GM21717 (cell line): ENCODE data around the gene CNPY2.
"Not testable (repeated sequence)": the region's sequence is repeated elsewhere in the genome, so short reads cannot be mapped to it uniquely, and the experiment has no call there.

Source experiments
- ATAC-seq: cut with Tn5 transposase; IDR thresholded peaks from one replicate; pipeline ENCODE4 v1.9.1; 2021; ENCODE audit warnings: mild to moderate bottlenecking, moderate library complexity; ENCODE audit not compliant: unreplicated experiment

CNPY2 gene

GRCh38 chr12:56298828-56299227, 17.0 kb downstream of the CNPY2 start:
- ATAC-seq = no peak

- ATAC-seq = no peak
These were observed 18.4 kb downstream of the CNPY2 start for GRCh38 chr12:56297400-56297799.

GRCh38 chr12:56296295-56296694, 19.5 kb downstream of the CNPY2 start:
- no peak for ATAC-seq

GRCh38 chr12:56293795-56294194, 22.0 kb downstream of the CNPY2 start:
- no peak for ATAC-seq

GRCh38 chr12:56288705-56289387, 26.9 kb downstream of the CNPY2 start:
- no peak for ATAC-seq

GRCh38 chr12:56286044-56286830, 29.6 kb downstream of the CNPY2 start:
- ATAC-seq = no peak

- not testable (repeated sequence) for ATAC-seq
These were observed 31.5 kb downstream of the CNPY2 start for GRCh38 chr12:56284263-56284662.

GRCh38 chr12:56282579-56282978, 33.2 kb downstream of the CNPY2 start:
- no peak for ATAC-seq

GRCh38 chr12:56282030-56282429, 33.8 kb downstream of the CNPY2 start:
- no peak for ATAC-seq

GRCh38 chr12:56280849-56281248, 34.9 kb downstream of the CNPY2 start:
- ATAC-seq = no peak

GRCh38 chr12:56278905-56279304, 36.9 kb downstream of the CNPY2 start:
- ATAC-seq = no peak

GRCh38 chr12:56274299-56274698, 41.5 kb downstream of the CNPY2 start:
- no peak for ATAC-seq

GRCh38 chr12:56272468-56272867, 43.3 kb downstream of the CNPY2 start:
- not testable (repeated sequence) for ATAC-seq

- no peak for ATAC-seq
These were observed 44.8 kb downstream of the CNPY2 start for GRCh38 chr12:56271031-56271430.

GRCh38 chr12:56267443-56268071, 48.2 kb downstream of the CNPY2 start:
- ATAC-seq = no peak

GRCh38 chr12:56266693-56267442, 48.9 kb downstream of the CNPY2 start, which contains the start of gene COQ10A:
TSS of gene COQ10A (plus strand) at chr12:56266942. CDS start at chr12:56267119, 177 bp downstream.
- peak; percentile 86 for ATAC-seq

- ATAC-seq = not testable (repeated sequence)
These were observed 49.6 kb downstream of the CNPY2 start for GRCh38 chr12:56266068-56266692.

GRCh38 chr12:56262955-56263354, 52.8 kb downstream of the CNPY2 start:
- not testable (repeated sequence) for ATAC-seq

- no peak for ATAC-seq
These were observed 54.1 kb downstream of the CNPY2 start for GRCh38 chr12:56261503-56262232.

- no peak for ATAC-seq
These were observed 54.9 kb downstream of the CNPY2 start for GRCh38 chr12:56260921-56261320.
